ENCODE measurements around the gene TPSB2. TPM values are rescaled to one million over a fixed set of nuclear protein-coding genes. Genes with fewer than 3 reads are reported as not detected.

The TPSB2 gene
- total and polyA plus RNA-seq, 8 donors: 0.13 to 55.5 (median 1.6) TPM; not detected in 4

- Histone ChIP-seq H3K9me3 (no peaks in the 10 kb centered on the region), H3K27me3 (peaks cover 0 to 33% of the 10 kb centered on the region in 2 donors), H3K27ac (no peak overlapping the region), H3K4me1 (no peaks in the 10 kb centered on the region), H3K36me3 (no peaks in the 10 kb centered on the region), H3K4me3 (no peak overlapping the region)
- no peak for TF ChIP-seq CTCF (IDR thresholded peaks at IDR 0.05)
- DNase-seq (no peak), ATAC-seq (no peak)
- intact Hi-C loops (cut with DNase I): no loop called here
Measured at GRCh38 chr16:1210461-1210860, 19.5 kb downstream of the TPSB2 start.

- Histone ChIP-seq H3K27ac (no peak overlapping the region), H3K36me3 (no peaks in the 10 kb centered on the region), H3K27me3 (peaks cover 0 to 35% of the 10 kb centered on the region in 2 donors), H3K4me1 (no peaks in the 10 kb centered on the region), H3K9me3 (no peaks in the 10 kb centered on the region), H3K4me3 (no peak overlapping the region)
- ATAC-seq (no peak), DNase-seq (no peak)
- no peak for TF ChIP-seq CTCF (IDR thresholded peaks at IDR 0.05)
- intact Hi-C loops (cut with DNase I): no loop called here
Measured at GRCh38 chr16:1209081-1209480, 20.9 kb downstream of the TPSB2 start.

- ATAC-seq (no peak), DNase-seq (no peak)
- no peak for TF ChIP-seq CTCF (IDR thresholded peaks at IDR 0.05)
- no peaks in the 10 kb centered on the region for H3K9me3 ChIP-seq
- no peaks in the 10 kb centered on the region for H3K4me1 ChIP-seq
- H3K36me3 ChIP-seq: no peaks in the 10 kb centered on the region
- peaks cover 0 to 35% of the 10 kb centered on the region in 2 donors for H3K27me3 ChIP-seq
- intact Hi-C loops (cut with DNase I): no loop called here
- no peak overlapping the region for H3K4me3 ChIP-seq
- H3K27ac ChIP-seq: no peak overlapping the region
Measured at GRCh38 chr16:1208239-1208830, 21.6 kb downstream of the TPSB2 start.

- Histone ChIP-seq H3K27me3 (peaks cover 0 to 35% of the 10 kb centered on the region in 2 donors), H3K4me1 (no peaks in the 10 kb centered on the region), H3K27ac (no peak overlapping the region), H3K36me3 (no peaks in the 10 kb centered on the region), H3K9me3 (no peaks in the 10 kb centered on the region), H3K4me3 (no peak overlapping the region)
- DNase-seq (no peak), ATAC-seq (no peak)
- TF ChIP-seq CTCF (IDR thresholded peaks at IDR 0.05): no peak
- intact Hi-C loops (cut with DNase I): no loop called here
Measured at GRCh38 chr16:1206786-1207185, 23.2 kb downstream of the TPSB2 start.

- Histone ChIP-seq H3K9me3 (no peaks in the 10 kb centered on the region), H3K4me1 (no peaks in the 10 kb centered on the region), H3K36me3 (no peaks in the 10 kb centered on the region), H3K27ac (no peak overlapping the region), H3K4me3 (no peak overlapping the region), H3K27me3 (peaks cover 0 to 35% of the 10 kb centered on the region in 2 donors)
- no peak for ATAC-seq
- intact Hi-C loops (cut with DNase I): no loop called here
- no peak for TF ChIP-seq CTCF (IDR thresholded peaks at IDR 0.05)
- DNase-seq: no peak
Measured at GRCh38 chr16:1206326-1206725, 23.7 kb downstream of the TPSB2 start.

Measured in left lung (tissue), 10 donors.